DMS53 treated with DMSO at 0.1 percent for 48 hours (cell line): Measurements from ENCODE around the gene KCNQ1OT1.

ENCODE experiments used
- DNase-seq: peaks from one replicate; lab custom pipeline; 2025; ENCODE audit not compliant: unreplicated experiment; lab: John Stamatoyannopoulos, UW

The KCNQ1OT1 gene

GRCh38 chr11:2669634-2670469, 29.9 kb downstream of the KCNQ1OT1 start:
- no peak for DNase-seq

- no peak for DNase-seq
Observed at GRCh38 chr11:2668876-2669275, 30.9 kb downstream of the KCNQ1OT1 start.

DNA sequence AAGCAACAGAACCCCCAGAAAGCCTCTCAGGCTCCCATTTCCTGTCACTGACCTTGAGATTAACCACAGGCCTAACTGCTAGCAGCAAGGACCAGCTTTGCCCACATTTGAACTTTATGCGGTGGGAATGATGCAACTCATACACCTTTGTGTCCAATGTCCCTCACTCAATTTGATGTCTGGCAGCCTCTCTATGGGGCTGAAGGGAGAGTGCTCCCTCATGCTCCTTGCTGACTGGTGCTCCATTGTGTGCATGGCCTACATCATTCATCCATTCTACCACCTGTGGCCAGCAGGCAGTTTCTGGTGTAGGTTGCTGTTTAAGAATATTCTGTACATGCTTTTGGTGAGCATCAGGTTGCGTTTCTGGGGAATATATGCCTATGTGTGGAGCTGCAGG, 31.9 kb downstream of the KCNQ1OT1 start:
- DNase-seq, result no peak

DNA sequence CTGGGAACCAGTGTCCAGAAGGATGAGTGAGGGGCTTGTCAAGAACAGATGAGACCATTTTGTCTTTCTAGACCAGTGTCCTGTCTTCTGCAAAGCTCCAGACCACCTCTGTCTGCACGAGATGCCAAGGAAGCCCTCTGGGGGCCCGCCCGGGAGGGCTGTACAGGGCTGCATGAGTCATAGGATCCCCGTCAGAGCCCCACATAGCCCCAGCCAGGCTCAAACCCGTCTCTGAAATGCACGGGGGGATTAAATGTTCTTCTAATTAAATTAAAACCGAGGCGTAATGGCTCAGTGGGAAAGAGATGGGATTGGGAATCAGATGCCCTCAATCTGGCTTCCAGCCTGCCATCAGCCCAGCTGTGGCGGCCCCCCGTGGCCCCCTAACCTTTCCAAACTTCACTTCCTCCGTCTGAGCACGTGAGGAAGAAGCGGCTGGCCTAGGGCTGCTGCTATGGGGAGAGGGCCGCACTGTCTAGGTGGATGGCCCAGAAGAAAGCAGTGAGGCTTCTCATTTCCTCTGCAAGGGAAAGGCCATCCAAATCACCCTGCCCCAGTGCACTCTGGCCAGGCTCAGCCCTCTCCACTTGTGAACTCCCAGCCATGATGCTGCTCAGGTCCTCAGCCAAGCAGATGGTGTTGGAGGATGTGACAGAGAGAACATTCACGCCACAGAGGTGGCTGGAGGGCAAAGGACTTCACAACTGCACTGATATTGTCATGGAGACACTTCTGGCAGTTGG, 32.8 kb downstream of the KCNQ1OT1 start:
- no peak for DNase-seq

DNA sequence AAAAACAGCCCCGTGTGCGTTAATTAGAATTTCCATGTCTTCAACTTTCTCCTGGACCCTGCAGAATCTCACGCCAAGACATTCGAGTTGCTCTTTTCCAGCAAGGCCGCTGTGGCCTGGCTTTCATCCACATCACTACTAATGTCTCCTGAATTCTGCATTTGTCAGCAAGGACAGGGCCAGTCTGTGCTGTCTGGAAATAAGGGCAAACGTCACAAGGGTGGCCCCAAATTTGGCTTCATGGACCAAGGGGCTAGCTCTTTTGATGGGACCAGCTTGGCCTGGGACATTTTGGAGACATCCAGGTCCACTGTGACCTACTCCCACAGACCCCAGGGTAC, 33.4 kb downstream of the KCNQ1OT1 start:
- no peak for DNase-seq

DNA sequence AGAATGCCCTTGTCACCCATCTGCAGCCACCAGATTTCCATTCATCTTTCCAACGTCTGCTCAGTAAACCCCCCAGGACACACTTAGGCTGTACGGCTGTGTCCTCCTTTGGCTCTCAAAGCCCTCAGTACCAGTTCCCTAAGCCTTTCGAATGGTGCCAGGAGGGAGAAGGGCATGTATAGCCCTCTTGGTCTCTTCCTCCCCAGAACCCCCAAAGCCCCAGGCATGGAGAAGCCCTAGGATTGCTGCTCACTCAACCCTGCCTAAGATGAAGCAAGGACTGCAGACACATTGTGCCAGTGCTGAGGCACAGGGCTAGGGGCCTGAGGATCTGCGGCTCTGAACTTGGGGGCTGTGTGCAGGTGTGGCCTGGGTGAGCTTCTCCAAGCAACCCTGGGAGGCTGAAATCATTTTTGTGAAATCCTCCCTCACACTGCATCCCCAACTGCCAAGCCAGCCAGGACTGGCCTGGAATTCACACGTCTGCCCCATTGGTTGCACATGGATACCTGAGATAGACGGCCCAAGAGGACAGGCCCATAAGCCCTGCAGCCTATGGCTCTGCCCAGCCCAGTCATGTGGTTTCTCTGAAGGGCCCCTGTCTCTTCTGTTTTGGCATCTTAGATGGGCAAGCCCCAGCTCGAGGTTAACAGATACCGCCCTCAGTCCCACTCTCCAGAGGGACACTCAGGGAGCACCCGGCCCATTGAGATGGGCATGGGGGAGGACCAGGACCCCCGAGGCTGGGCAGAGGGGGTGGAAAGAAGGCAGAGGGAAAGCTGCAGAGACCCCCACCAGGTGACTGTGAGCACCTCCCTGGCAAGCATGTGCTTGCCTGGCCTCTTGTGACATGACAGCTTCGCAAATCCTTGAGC, 34.0 kb downstream of the KCNQ1OT1 start:
- DNase-seq, result no peak

GRCh38 chr11:2664791-2665525, 34.8 kb downstream of the KCNQ1OT1 start:
- no peak for DNase-seq

GRCh38 chr11:2664376-2664775, 35.4 kb downstream of the KCNQ1OT1 start:
- no peak for DNase-seq

GRCh38 chr11:2663915-2664314, 35.9 kb downstream of the KCNQ1OT1 start:
- no peak for DNase-seq

- DNase-seq, result no peak
Observed at GRCh38 chr11:2663506-2663905, 36.3 kb downstream of the KCNQ1OT1 start.

DNA sequence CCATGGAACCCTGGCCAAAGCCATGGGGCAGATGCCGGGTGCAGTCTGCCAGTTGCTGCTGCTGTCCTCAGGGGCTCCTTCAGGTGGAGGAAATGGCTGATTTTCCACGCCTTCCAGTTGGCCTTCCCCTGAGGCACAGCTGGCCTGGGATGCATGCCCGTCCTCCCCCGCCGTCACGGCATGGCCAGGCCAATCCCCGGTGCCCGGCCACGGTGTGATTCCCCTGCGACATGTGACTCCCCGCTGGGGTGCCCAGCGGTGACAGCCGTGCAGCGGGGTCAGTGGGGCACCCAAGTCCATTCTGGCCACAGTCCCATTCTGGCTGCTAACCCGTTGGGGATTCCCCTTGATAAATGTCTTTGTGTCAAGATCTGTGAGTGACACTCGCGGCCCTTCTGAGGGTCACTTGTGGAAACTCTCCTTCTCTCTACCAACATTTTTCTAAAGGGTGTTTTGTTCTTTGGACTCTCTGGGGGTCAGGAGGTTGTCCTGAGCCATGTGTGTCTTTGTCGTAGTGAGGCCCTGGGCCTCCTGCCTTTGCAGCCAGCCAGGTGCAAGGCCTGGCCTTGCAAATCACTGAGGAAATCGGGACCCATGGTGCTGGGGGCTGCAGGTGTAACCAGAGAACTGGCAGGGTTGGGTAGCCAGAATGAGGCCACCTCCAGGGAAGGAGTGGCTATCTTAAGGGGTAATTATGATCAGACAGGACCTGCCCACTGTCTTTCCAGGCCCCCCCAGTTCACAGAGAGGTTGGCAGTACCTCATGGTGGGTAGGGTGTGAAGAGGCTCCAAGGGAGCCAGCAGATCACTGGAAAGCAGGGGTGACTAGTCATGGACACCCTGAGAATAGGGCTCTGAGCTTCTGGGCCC, 37.1 kb downstream of the KCNQ1OT1 start:
- DNase-seq, result no peak

GRCh38 chr11:2662024-2662312, 37.8 kb downstream of the KCNQ1OT1 start:
- no peak for DNase-seq

DNA sequence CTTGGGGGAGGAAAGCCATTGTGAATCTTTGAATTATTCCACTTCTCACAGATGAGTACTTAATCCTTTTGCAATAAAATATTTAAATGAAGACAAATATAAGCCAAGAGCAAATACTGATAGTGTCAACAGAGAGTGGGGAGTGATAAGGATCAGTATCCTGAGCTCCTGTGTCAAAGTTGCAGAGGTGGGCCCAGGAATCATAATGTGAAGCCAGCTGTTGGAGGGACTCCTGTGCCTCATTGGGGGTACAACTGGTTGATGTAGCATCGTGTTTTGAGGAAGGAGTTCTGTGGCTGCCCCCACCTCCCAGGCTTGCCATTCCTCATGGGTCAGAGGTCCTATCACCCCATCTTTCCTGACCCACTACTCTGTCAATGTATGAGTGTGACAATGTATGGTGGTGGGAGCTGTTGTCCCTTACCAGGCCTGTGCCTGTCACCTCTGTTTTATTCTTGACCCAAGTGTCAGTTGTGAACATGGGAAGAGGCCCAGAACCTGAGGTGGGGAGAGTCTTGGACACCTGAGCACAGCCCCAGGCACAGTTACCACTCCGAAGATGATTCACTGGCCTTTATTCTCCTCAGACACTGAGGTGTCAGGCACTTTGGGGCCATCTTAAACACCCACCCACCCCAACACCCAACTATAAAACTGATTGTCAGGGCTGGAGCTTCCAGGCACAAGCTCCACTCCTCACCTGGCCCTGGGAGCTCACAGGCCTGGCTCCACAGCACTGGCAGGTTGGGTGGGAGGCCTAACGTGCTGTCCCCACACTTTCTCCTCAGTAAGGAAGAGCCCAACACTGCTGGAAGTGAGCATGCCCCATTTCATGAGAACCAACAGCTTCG, 38.4 kb downstream of the KCNQ1OT1 start:
- DNase-seq, result no peak

GRCh38 chr11:2660357-2660939, 39.3 kb downstream of the KCNQ1OT1 start:
- DNase-seq, result no peak

DNA sequence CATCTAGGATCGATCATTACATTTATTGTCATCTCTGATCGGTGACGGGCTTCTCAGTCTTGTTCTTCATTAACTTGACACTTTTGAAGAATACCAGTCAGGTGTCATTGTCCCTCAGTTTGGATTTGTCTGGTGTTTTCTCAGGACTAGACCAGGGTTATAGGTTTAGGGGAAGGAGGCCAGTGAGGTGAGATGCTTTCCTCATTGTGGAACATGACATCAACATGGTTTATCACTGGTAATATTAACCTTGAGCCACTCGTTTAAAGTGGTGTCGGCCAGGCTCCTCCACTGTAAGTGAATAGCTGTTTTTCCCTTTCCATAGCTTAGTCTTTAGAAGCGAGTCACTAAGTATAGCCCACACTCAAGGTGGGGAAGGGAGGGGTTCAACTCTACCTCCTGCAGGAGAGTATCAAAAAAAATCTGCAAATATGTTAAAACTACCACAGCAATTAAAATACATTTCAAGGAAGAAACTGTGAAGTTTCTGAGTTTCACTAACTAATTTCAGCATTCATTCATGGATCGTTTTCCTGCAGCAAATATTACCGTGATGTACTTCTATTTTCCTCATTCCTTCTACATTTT, 42.0 kb downstream of the KCNQ1OT1 start:
- DNase-seq, result no peak

- DNase-seq, result no peak
Observed at GRCh38 chr11:2656859-2657258, 42.9 kb downstream of the KCNQ1OT1 start.

- DNase-seq, result peak; percentile 57
Observed at GRCh38 chr11:2655834-2656622, 43.8 kb downstream of the KCNQ1OT1 start.
